ENCODE data around the gene TADA1. TPM values are rescaled to one million over a fixed set of nuclear protein-coding genes. Genes with fewer than 3 reads are reported as not detected.
A peak's percentile ranks its signal among the peaks of the same experiment; 100 is the strongest.

The TADA1 gene
- 6.4 TPM for total RNA-seq
- long read RNA-seq, transcript TADA1-201 (8 exons, 2,159 nt): major isoform, 29 of 30 reads
- long read RNA-seq, partial matches to known transcripts: 1 of 30 reads
- long read RNA-seq, other reads (novel, unspliced or antisense): 0 of 30 reads

GRCh38 chr1:166875734-166876539, at the start of gene TADA1:
TSS of gene TADA1 (minus strand) at chr1:166876264. CDS start at chr1:166876233, 31 bp downstream.
- DNase-seq (ENCODE audit: low spot score): peak; percentile 97

- DNase-seq (ENCODE audit: low spot score): no peak
These were observed 48.9 kb upstream of the TADA1 start for GRCh38 chr1:166924823-166925541.

DNA sequence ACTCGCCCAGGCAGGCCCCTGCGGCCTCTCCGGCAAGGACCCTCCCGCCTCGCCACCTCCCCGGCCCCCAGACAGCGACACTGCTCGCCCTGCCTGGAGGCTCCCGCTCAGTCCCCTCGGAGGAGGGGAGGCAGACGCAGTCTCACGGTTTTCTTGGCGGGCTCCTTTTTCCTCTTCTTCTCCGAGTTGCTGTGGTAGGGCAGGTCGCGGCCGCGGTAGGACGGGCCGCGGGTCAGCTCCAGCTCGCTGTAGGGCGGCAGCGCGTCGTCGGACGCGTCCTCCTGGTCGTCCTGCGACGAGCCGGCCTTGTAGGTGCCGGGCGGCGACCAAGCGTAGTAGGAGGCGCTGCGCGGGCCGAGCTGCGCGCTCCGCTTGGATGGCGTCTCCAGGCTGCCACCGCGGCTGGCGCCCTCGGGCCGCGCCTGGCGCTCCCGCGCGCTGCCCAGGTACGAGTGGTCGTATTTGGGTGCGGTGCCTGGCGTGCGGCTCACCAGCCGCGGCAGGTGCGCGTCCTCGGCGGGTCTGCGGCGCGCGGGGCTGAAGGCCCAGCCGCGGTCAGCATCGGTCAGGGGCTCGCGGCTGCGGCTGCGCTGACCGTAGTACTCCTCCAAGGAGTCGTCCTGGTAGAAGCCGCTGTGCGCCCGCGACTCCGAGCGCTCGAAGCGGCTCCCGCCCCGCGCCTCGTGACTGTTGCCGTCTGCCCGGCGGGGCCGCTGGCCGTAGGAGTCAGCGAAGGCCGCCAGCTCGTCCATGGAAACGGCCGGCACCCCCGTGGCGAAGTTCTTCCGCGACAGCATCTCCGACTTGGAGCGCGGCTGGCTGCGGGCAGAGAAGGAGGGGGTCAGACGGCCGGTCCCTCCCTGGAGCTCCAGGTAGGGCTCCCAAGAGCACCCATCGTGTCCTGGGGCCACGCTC, 44.8 kb upstream of the TADA1 start:
- DNase-seq (ENCODE audit: low spot score): no peak

DNA sequence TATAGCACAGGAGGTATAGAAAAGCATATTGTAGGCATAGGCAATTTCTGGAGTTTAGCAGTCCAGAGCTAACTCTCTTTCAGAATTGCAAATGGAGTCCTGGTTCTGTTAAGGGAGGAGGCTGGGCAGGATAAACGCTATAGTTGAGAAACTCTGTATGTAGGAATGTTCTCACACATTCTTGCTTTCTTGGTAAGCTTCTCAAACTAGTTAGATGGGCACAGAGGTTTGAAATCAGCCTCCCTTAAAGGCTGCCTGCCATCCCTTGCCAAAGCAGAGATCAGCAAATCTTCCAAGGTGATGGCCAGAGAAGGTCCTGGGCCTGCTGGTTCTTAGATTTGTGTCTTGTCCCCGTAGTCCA, 42.9 kb upstream of the TADA1 start:
- DNase-seq (ENCODE audit: low spot score): no peak

GRCh38 chr1:166918088-166918955, 42.3 kb upstream of the TADA1 start:
- DNase-seq (ENCODE audit: low spot score): no peak

- DNase-seq (ENCODE audit: low spot score): no peak
These were observed 39.9 kb upstream of the TADA1 start for GRCh38 chr1:166915941-166916340.

DNA sequence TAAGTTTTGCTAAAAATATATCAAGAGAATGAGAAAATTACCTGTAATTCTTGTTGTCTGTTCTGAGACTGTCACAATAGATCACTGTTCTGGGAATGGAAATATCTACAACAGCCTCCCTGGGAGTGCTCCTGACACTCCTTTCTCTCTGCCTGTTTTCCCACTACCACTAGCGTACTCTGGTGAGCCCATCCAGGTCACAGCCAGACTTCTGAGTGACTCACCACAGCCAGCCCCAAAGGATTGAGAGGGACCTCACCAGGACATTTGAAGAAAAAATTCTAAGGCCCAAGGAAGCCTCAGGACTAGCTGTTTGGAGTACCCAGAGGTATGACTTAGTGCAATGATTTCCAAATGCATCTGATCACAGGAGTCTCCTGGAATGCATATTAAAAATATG, 39.0 kb upstream of the TADA1 start:
- DNase-seq (ENCODE audit: low spot score): no peak

GRCh38 chr1:166914111-166914510, 38.0 kb upstream of the TADA1 start:
- no peak for DNase-seq (ENCODE audit: low spot score)

DNA sequence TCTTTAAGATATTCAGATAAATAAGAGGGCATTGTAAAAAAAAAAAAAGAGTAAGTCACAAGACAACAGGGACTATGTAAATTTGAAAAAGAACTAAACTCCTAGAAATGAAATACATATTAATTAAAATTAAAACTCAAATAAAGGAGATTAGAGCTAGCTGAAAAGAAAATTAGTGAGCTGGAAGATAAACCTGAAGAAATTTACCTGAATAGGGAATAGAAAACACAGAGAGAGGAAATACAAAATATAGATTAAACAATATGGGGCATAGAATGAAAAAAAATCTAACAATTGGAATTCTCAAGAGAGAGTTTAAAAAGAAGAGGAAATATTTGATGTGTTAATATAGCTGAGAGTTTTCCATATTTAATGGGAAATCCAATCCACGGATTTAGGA, 35.6 kb upstream of the TADA1 start:
- DNase-seq (ENCODE audit: low spot score): no peak

DNA sequence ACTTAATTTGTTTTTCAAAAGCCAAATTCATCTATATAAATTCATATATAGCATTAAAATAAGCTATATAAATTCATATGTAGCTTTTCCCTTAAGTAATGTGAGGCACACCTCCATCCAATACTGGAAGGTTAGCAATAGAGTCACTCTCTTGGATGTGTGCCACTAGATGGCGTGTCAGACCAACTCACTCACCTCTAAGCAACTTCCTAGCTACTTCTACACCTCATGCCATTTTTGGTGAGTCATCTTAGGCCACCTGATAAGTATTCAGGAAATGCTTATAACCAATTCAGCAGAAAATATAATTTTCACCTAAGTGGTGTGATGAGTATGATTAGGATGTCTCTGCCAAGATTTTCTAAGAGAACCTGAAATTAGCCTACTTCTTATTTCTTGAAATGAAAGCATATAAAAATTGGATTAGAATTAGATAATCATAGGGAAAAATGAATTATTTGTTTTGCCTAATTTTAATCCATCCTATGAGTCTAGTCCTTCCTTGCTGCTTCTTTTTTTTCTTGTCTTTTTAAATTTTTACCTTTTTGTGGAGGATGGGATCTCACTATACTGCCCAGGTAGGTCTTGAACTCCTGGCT, 34.4 kb upstream of the TADA1 start:
- DNase-seq (ENCODE audit: low spot score): no peak

DNA sequence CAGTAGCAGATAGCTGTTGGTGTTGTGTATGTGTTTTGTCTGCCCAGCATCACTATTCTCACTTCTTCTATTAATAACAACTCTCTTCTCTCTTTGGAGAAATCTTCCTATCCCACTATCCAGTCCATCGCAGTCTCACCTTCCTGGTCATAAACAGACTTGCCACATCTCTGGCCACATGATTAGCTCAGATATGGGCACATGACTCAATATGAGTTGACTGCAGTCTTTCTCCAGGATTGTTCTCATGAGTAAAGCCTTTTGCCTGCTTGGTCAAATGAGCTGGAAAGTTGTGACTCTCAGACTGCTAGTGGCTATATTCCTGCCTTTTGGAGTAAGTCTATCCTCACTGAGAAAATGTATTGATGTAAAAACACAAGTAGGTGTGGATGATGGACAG, 32.9 kb upstream of the TADA1 start:
- no peak for DNase-seq (ENCODE audit: low spot score)

DNA sequence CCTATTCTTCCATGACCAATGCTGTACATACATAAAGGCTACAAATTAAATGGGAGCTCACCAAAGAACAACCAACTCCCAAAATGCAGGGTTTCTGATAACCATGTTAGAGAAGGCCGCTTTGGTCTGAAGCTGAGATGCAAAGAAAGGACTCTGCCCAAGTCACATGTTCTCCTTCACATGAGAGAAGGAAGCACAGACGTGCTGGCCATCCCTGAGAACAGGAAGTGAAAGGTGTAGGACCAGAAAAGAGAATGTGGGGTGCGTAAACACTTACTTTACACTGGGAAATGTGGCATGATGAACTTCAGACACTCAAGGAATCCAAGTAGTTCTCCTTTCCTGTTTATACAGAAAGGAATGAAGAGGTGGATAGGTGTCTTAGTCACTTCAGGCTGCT, 31.7 kb upstream of the TADA1 start:
- DNase-seq (ENCODE audit: low spot score): no peak

GRCh38 chr1:166907051-166907450, 31.0 kb upstream of the TADA1 start:
- DNase-seq (ENCODE audit: low spot score): no peak

- DNase-seq (ENCODE audit: low spot score): no peak
These were observed 30.6 kb upstream of the TADA1 start for GRCh38 chr1:166906647-166907046.

GRCh38 chr1:166905900-166906299, 29.8 kb upstream of the TADA1 start:
- no peak for DNase-seq (ENCODE audit: low spot score)

DNA sequence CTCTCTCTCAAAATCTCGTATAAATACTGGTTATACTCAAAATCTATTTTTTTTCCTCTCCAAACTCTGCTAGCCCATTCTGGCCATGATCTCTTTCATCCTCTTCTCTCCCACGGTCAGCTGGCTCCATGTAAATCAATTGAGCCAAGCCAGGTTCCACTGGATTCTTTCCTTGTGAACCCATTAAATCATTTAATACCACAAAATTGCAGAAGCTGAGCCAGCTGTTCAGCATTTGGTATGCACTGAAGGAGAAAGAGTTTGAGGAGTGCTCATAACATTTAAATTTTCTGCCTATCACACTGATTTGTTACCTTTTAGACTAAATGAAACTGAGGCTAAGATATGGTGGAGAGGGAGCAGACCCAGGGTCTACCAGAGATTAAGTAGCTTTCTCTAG, 29.1 kb upstream of the TADA1 start:
- no peak for DNase-seq (ENCODE audit: low spot score)

- DNase-seq (ENCODE audit: low spot score): no peak
These were observed 27.2 kb upstream of the TADA1 start for GRCh38 chr1:166903232-166903631.

DNA sequence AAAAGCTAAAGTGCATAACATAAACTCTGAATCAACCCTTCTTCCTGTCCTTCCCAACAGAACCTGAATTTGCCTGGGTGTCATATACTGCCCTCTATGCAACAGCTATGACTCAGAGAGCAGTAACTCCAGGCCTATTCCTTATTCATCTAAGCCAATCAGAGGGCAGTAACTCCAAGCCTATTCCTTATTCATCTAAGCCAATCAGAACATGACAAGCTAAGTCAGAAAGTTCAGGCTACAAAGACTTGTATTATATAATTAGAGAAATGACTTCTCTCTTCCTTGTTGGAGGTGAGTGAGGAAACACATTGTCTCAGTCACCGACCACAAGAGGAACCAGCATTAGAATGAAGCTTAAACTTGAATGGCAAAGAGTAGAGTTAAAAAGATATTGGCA, 26.2 kb upstream of the TADA1 start:
- no peak for DNase-seq (ENCODE audit: low spot score)

GRCh38 chr1:166900987-166901386, 24.9 kb upstream of the TADA1 start:
- DNase-seq (ENCODE audit: low spot score): no peak

DNA sequence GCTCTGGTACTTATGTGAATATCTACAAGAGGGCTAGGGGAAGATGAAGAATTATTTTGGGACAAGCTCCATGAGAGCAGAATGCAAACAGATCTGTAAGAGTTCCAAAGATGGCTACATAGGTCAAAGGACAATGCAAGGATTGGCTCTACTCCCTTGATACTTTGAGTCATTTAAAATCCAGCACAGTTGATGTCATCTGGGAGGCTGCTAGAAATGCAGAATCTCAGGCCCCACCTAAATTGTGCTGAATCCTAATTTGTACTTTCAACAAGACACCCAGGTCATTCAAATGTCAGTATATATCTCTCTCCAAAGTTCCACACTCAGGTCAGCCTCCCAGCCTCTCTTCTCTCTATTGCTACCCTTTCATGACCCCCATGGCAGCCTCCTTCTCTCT, 23.7 kb upstream of the TADA1 start:
- no peak for DNase-seq (ENCODE audit: low spot score)
